SK-N-SH (cell line): ENCODE data around the gene OCA2.

Source experiments
- JUND ChIP-seq: IDR thresholded peaks from 2 replicates; pipeline ENCODE4 v1.4.0; 2012
- MEF2A ChIP-seq: IDR thresholded peaks from 2 replicates; pipeline ENCODE4 v1.4.0; 2012; ENCODE audit warnings: low read depth, borderline replicate concordance
- RAD21 ChIP-seq: IDR thresholded peaks from 2 replicates; pipeline ENCODE4 v1.6.1; 2012; ENCODE audit warnings: mild to moderate bottlenecking, low read length
- TAF1 ChIP-seq: IDR thresholded peaks from 2 replicates; pipeline ENCODE4 v1.6.1; 2012; ENCODE audit warnings: low read depth, mild to moderate bottlenecking, low read length, moderate library complexity, borderline replicate concordance
- TF ChIP-seq, protein P1 (sequence below): fragments of 200-600 bp; sonication (generic); IDR thresholded peaks from 2 replicates; pipeline ENCODE4 v1.6.1; 2017; ENCODE audit warnings: antibody characterized with exemption, mild to moderate bottlenecking, moderate library complexity

GRCh38 chr15:28022961-28023360 is 76.2 kb downstream of the OCA2 start:
- no peak for TF ChIP-seq JUND
- no peak for TF ChIP-seq MEF2A
- TF ChIP-seq RAD21: no peak
- TF ChIP-seq TAF1: no peak
- TF ChIP-seq, protein P1, sequence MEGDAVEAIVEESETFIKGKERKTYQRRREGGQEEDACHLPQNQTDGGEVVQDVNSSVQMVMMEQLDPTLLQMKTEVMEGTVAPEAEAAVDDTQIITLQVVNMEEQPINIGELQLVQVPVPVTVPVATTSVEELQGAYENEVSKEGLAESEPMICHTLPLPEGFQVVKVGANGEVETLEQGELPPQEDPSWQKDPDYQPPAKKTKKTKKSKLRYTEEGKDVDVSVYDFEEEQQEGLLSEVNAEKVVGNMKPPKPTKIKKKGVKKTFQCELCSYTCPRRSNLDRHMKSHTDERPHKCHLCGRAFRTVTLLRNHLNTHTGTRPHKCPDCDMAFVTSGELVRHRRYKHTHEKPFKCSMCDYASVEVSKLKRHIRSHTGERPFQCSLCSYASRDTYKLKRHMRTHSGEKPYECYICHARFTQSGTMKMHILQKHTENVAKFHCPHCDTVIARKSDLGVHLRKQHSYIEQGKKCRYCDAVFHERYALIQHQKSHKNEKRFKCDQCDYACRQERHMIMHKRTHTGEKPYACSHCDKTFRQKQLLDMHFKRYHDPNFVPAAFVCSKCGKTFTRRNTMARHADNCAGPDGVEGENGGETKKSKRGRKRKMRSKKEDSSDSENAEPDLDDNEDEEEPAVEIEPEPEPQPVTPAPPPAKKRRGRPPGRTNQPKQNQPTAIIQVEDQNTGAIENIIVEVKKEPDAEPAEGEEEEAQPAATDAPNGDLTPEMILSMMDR: no peak
